HepG2 (cell line): Measurements from ENCODE around the gene NLRP6.

Experiments
- BCLAF1 ChIP-seq: fragments of 450-650 bp; IDR thresholded peaks from 2 replicates; pipeline ENCODE4 v1.6.1; 2017; ENCODE audit warnings: mild to moderate bottlenecking
- CTCF ChIP-seq: sonication (generic); formaldehyde crosslinking; IDR thresholded peaks from 2 replicates; pipeline ENCODE4 v1.5.0; 2020; ENCODE audit warnings: mild to moderate bottlenecking, missing genetic modification reagents, moderate library complexity
- HIVEP1 ChIP-seq: sonication (generic); formaldehyde crosslinking; IDR thresholded peaks from 2 replicates; pipeline ENCODE4 v1.4.0; 2020; ENCODE audit warnings: mild to moderate bottlenecking, missing genetic modification reagents
- MTF1 ChIP-seq: sonication (generic); formaldehyde crosslinking; IDR thresholded peaks from 2 replicates; pipeline ENCODE4 v1.5.0; 2020; ENCODE audit warnings: missing genetic modification reagents
- POLR2A ChIP-seq, 2 experiments: IDR thresholded peaks; 2 replicates each; pipeline ENCODE4 v1.6.1; 2011; ENCODE audit warnings: low read depth in 2 of 2, low read length in 2 of 2, mild to moderate bottlenecking in 1 of 2, moderate library complexity in 1 of 2; ENCODE audit not compliant: insufficient read depth in 1 of 2
- RAD21 ChIP-seq: fragments of 450-650 bp; formaldehyde crosslinking; IDR thresholded peaks from 2 replicates; pipeline ENCODE4 v1.5.0; 2020; ENCODE audit warnings: mild to moderate bottlenecking
- RBM39 ChIP-seq: fragments of 200-400 bp; formaldehyde crosslinking; IDR thresholded peaks from one replicate; pipeline ENCODE4 v1.6.1; 2018; ENCODE audit warnings: antibody characterized with exemption, mild to moderate bottlenecking, low read depth, low read length; ENCODE audit not compliant: poor library complexity, severe bottlenecking
- XRCC5 ChIP-seq: fragments of 200-400 bp; formaldehyde crosslinking; optimal IDR thresholded peaks from 2 replicates; pipeline ENCODE3; 2017; ENCODE audit warnings: mild to moderate bottlenecking, low read length
- ZFX ChIP-seq: sonication (generic); formaldehyde crosslinking; IDR thresholded peaks from 2 replicates; pipeline ENCODE4 v1.4.0; 2020; ENCODE audit warnings: mild to moderate bottlenecking, low read depth, missing genetic modification reagents, moderate library complexity
- ZNF10 ChIP-seq: sonication (generic); formaldehyde crosslinking; IDR thresholded peaks from 2 replicates; pipeline ENCODE4 v1.4.0; 2020; ENCODE audit warnings: mild to moderate bottlenecking, low read depth, missing genetic modification reagents, borderline replicate concordance
- ZNF121 ChIP-seq: sonication (generic); formaldehyde crosslinking; IDR thresholded peaks from 2 replicates; pipeline ENCODE4 v1.5.0; 2020; ENCODE audit warnings: mild to moderate bottlenecking, missing genetic modification reagents
- ZNF740 ChIP-seq: sonication (generic); formaldehyde crosslinking; IDR thresholded peaks from 2 replicates; pipeline ENCODE4 v1.4.0; 2020; ENCODE audit warnings: missing genetic modification reagents
- ZNF768 ChIP-seq: sonication (generic); formaldehyde crosslinking; IDR thresholded peaks from 2 replicates; pipeline ENCODE4 v1.4.0; 2020; ENCODE audit warnings: missing genetic modification reagents

- TF ChIP-seq BCLAF1 = no peak
- TF ChIP-seq XRCC5 = no peak
- no peak for TF ChIP-seq ZNF740 (CRISPR knock-in tag)
- TF ChIP-seq ZNF121 = no peak
- no peak for TF ChIP-seq POLR2A (IDR thresholded peaks at IDR 0.05; ENCODE audit: insufficient read depth in 1 of 2, low read depth in 2 of 2, low read length in 2 of 2)
- TF ChIP-seq RAD21 (CRISPR knock-in tag) = no peak
- TF ChIP-seq RBM39 = no peak
- no peak for TF ChIP-seq ZNF10
- TF ChIP-seq CTCF (CRISPR knock-in tag) = no peak
- TF ChIP-seq ZFX (CRISPR knock-in tag) = no peak
- no peak for TF ChIP-seq HIVEP1 (CRISPR knock-in tag)
- TF ChIP-seq ZNF768 (CRISPR knock-in tag) = no peak
- no peak for TF ChIP-seq MTF1 (CRISPR knock-in tag)
Observed at GRCh38 chr11:299081-299891, 21.1 kb downstream of the NLRP6 start, which contains the start of gene IFITM5.
